Measurements from ENCODE around the gene SLFNL1.

SLFNL1 gene

DNA sequence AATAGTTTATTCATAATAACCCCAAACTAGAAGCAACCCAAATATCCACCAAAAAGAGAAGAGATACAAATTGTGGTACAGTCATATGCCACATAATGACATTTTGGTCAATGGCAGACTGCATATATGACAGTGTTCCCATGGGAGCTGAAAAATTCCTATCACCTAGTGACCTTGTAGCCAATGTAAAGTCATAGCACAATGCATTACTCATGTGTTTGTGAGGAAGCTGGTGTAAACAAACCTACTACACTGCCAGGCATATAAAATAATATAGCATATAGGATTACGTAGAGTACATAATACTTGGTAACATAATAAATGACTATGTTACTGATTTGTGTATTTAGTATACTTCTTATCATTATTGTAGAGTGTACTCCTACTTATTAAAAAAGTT lies 29.5 kb upstream of the SLFNL1 start:
- Histone ChIP-seq H3K9me3 (ENCODE audit: insufficient read depth, low read depth, low read length) (no peaks in the 10 kb centered on the region), H3K9ac (ENCODE audit: low read depth, low read length, poor library complexity, severe bottlenecking) (no peak overlapping the region), H3K4me2 (ENCODE audit: low read depth, low read length, poor library complexity, severe bottlenecking) (no peak overlapping the region), H3F3A (ENCODE audit: low read depth) (no peaks in the 10 kb centered on the region), H3K9me2 (replicated peaks; ENCODE audit: low read depth, low read length) (no peaks in the 10 kb centered on the region), H3K36me3 (ENCODE audit: insufficient read depth, low read length) (peaks cover 82% of the 10 kb centered on the region), H3K4me1 (ENCODE audit: insufficient read depth, low read length, poor library complexity, severe bottlenecking) (no peaks in the 10 kb centered on the region), H2AFZ (ENCODE audit: low read length) (no peak overlapping the region), H3K27me3 (ENCODE audit: insufficient read depth, low read length, poor library complexity, severe bottlenecking) (no peaks in the 10 kb centered on the region), H4K20me1 (ENCODE audit: insufficient read depth, low read length, poor library complexity, severe bottlenecking) (no peaks in the 10 kb centered on the region), H3K79me2 (ENCODE audit: insufficient read depth, low read length) (no peaks in the 10 kb centered on the region), H3K4me3 (ENCODE audit: low read length, poor library complexity, severe bottlenecking) (no peak overlapping the region)
- TF ChIP-seq, protein P1, sequence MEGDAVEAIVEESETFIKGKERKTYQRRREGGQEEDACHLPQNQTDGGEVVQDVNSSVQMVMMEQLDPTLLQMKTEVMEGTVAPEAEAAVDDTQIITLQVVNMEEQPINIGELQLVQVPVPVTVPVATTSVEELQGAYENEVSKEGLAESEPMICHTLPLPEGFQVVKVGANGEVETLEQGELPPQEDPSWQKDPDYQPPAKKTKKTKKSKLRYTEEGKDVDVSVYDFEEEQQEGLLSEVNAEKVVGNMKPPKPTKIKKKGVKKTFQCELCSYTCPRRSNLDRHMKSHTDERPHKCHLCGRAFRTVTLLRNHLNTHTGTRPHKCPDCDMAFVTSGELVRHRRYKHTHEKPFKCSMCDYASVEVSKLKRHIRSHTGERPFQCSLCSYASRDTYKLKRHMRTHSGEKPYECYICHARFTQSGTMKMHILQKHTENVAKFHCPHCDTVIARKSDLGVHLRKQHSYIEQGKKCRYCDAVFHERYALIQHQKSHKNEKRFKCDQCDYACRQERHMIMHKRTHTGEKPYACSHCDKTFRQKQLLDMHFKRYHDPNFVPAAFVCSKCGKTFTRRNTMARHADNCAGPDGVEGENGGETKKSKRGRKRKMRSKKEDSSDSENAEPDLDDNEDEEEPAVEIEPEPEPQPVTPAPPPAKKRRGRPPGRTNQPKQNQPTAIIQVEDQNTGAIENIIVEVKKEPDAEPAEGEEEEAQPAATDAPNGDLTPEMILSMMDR (conservative IDR thresholded peaks at IDR 0.05; ENCODE audit: low read length): no peak
- no peak for TF ChIP-seq EZH2phosphoT487 (IDR thresholded peaks at IDR 0.05; ENCODE audit: borderline replicate concordance)

DNA sequence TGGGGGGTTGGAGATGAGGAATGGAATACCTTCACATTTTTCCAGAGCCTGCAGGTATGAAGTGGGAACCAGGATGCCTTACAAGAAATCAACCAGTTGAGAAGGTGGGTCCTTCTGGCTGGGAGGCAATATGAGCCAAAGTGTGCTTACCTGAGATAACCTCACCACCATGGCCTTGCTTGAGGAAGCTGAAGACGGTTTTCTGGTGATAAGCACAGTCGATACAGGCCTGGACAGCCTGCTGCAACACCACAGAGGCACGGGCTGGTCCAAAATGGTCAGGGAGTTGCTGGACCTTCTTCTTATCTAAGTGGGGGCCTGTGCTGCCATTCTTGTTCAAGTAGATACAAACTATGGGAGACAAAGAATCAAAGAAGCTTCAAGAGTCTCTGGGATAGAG lies 27.0 kb upstream of the SLFNL1 start:
- Histone ChIP-seq H3K4me2 (ENCODE audit: low read depth, low read length, poor library complexity, severe bottlenecking) (no peak overlapping the region), H3K9me3 (ENCODE audit: insufficient read depth, low read depth, low read length) (no peaks in the 10 kb centered on the region), H3K36me3 (ENCODE audit: insufficient read depth, low read length) (peaks cover 83% of the 10 kb centered on the region), H4K20me1 (ENCODE audit: insufficient read depth, low read length, poor library complexity, severe bottlenecking) (no peaks in the 10 kb centered on the region), H2AFZ (ENCODE audit: low read length) (no peak overlapping the region), H3K9me2 (replicated peaks; ENCODE audit: low read depth, low read length) (no peaks in the 10 kb centered on the region), H3K4me3 (ENCODE audit: low read length, poor library complexity, severe bottlenecking) (no peak overlapping the region), H3K27me3 (ENCODE audit: insufficient read depth, low read length, poor library complexity, severe bottlenecking) (no peaks in the 10 kb centered on the region), H3F3A (ENCODE audit: low read depth) (no peaks in the 10 kb centered on the region), H3K4me1 (ENCODE audit: insufficient read depth, low read length, poor library complexity, severe bottlenecking) (peaks cover 7% of the 10 kb centered on the region), H3K9ac (ENCODE audit: low read depth, low read length, poor library complexity, severe bottlenecking) (no peak overlapping the region), H3K79me2 (ENCODE audit: insufficient read depth, low read length) (no peaks in the 10 kb centered on the region)
- TF ChIP-seq, protein P1 (conservative IDR thresholded peaks at IDR 0.05; ENCODE audit: low read length): no peak
- no peak for TF ChIP-seq EZH2phosphoT487 (IDR thresholded peaks at IDR 0.05; ENCODE audit: borderline replicate concordance)

DNA sequence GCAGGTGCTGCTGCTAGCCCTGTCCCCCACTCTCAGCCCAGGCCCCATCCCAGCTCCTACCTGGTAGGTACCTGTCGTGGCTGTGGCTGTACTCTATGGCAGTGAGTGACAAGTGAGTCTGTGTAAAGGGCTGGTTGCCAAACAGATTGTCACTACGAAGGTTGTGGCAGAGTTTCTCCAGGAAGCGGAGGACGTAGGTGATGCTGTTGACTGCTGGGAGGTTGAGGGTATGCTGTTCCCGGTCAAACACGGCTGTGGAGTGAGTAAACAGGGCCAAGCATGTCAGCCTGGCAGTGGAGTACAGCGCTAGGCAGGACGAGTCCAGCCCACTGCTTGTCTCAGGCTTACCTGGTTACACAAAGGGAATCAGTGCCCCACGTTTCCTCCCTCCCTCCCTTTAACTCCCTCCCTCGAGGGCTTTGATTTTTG lies 24.8 kb upstream of the SLFNL1 start:
- Histone ChIP-seq H3K27me3 (ENCODE audit: insufficient read depth, low read length, poor library complexity, severe bottlenecking) (no peaks in the 10 kb centered on the region), H2AFZ (ENCODE audit: low read length) (no peak overlapping the region), H3K4me1 (ENCODE audit: insufficient read depth, low read length, poor library complexity, severe bottlenecking) (peaks cover 7% of the 10 kb centered on the region), H3K4me2 (ENCODE audit: low read depth, low read length, poor library complexity, severe bottlenecking) (no peak overlapping the region), H3K9me2 (replicated peaks; ENCODE audit: low read depth, low read length) (no peaks in the 10 kb centered on the region), H3K79me2 (ENCODE audit: insufficient read depth, low read length) (no peaks in the 10 kb centered on the region), H3K9me3 (ENCODE audit: insufficient read depth, low read depth, low read length) (no peaks in the 10 kb centered on the region), H3K36me3 (ENCODE audit: insufficient read depth, low read length) (peaks cover 76% of the 10 kb centered on the region), H4K20me1 (ENCODE audit: insufficient read depth, low read length, poor library complexity, severe bottlenecking) (no peaks in the 10 kb centered on the region), H3K4me3 (ENCODE audit: low read length, poor library complexity, severe bottlenecking) (no peak overlapping the region), H3K9ac (ENCODE audit: low read depth, low read length, poor library complexity, severe bottlenecking) (no peak overlapping the region), H3F3A (ENCODE audit: low read depth) (no peaks in the 10 kb centered on the region)
- no peak for TF ChIP-seq EZH2phosphoT487 (IDR thresholded peaks at IDR 0.05; ENCODE audit: borderline replicate concordance)
- TF ChIP-seq, protein P1 (conservative IDR thresholded peaks at IDR 0.05; ENCODE audit: low read length): no peak
